GM23338 (cell line): Measurements from ENCODE around the gene MTMR3. TPM values are rescaled to one million over a fixed set of nuclear protein-coding genes. Genes with fewer than 3 reads are reported as not detected.
A peak's percentile ranks its signal among the peaks of the same experiment; 100 is the strongest.

Experiments used
- ATAC-seq: fragments of 200-7000 bp; cut with Tn5 transposase; 3 replicates; pipeline ENCODE4 v1.9.1; 2020
- DNase-seq: peaks from one replicate; pipeline ENCODE4 v3.0.0-alpha.2; 2015; ENCODE audit warnings: low spot score
- H2AFZ ChIP-seq: fragments of 200-600 bp; sonication (generic); 2 replicates; pipeline ENCODE4 v1.8.0; 2016; ENCODE audit warnings: antibody characterized with exemption, mild to moderate bottlenecking, moderate library complexity
- H3F3A ChIP-seq: fragments of 200-600 bp; sonication (generic); replicated peaks from 2 replicates; pipeline ENCODE4 v1.8.0; 2017; ENCODE audit warnings: antibody characterized with exemption, mixed run types, low read depth
- H3K27ac ChIP-seq: fragments of 200-600 bp; sonication (generic); 2 replicates; pipeline ENCODE4 v1.6.1; 2016; ENCODE audit warnings: low read depth
- H3K27me3 ChIP-seq: fragments of 200-600 bp; sonication (generic); 2 replicates; pipeline ENCODE4 v1.8.0; 2016; ENCODE audit warnings: mild to moderate bottlenecking, mixed run types, moderate library complexity; ENCODE audit not compliant: insufficient read depth
- H3K36me3 ChIP-seq: fragments of 200-600 bp; sonication (generic); 2 replicates; pipeline ENCODE4 v1.8.0; 2016; ENCODE audit warnings: mild to moderate bottlenecking; ENCODE audit not compliant: insufficient read depth
- H3K4me1 ChIP-seq: fragments of 200-600 bp; sonication (generic); 2 replicates; pipeline ENCODE4 v1.8.0; 2016; ENCODE audit warnings: mild to moderate bottlenecking, moderate library complexity; ENCODE audit not compliant: insufficient read depth
- H3K4me2 ChIP-seq: fragments of 200-600 bp; sonication (generic); 2 replicates; pipeline ENCODE4 v1.7.1; 2017; ENCODE audit warnings: mixed run types
- H3K4me3 ChIP-seq: fragments of 200-600 bp; sonication (generic); 2 replicates; pipeline ENCODE4 v1.6.1; 2016; ENCODE audit warnings: mixed run types
- H3K79me2 ChIP-seq: fragments of 200-600 bp; sonication (generic); replicated peaks from 2 replicates; pipeline ENCODE4 v1.8.0; 2017; ENCODE audit warnings: mild to moderate bottlenecking; ENCODE audit not compliant: insufficient read depth
- H3K9me2 ChIP-seq: fragments of 200-600 bp; sonication (generic); 2 replicates; pipeline ENCODE4 v1.8.0; 2017; ENCODE audit not compliant: insufficient read depth
- H4K20me1 ChIP-seq: fragments of 200-600 bp; sonication (generic); replicated peaks from 2 replicates; pipeline ENCODE4 v1.8.0; 2017; ENCODE audit warnings: mild to moderate bottlenecking; ENCODE audit not compliant: insufficient read depth
- H3K27ac Mint-ChIP-seq: 2 replicates; pipeline ENCODE4 v1.8.0; 2020; ENCODE audit warnings: inconsistent platforms, mild to moderate bottlenecking, moderate library complexity, mixed read lengths
- H3K27me3 Mint-ChIP-seq: 3 replicates; pipeline ENCODE4 v1.8.0; 2022; ENCODE audit warnings: low read depth, mild to moderate bottlenecking, moderate library complexity, mixed read lengths, inconsistent platforms; ENCODE audit not compliant: insufficient read depth, poor library complexity
- H3K36me3 Mint-ChIP-seq: 3 replicates; pipeline ENCODE4 v1.8.0; 2021; ENCODE audit warnings: low read depth, mild to moderate bottlenecking, inconsistent platforms, moderate library complexity, mixed read lengths
- H3K4me1 Mint-ChIP-seq: 3 replicates; pipeline ENCODE4 v1.8.0; 2020; ENCODE audit warnings: mild to moderate bottlenecking, inconsistent platforms, mixed read lengths
- H3K4me3 Mint-ChIP-seq: 3 replicates; pipeline ENCODE4 v1.8.0; 2021; ENCODE audit warnings: moderate library complexity, mild to moderate bottlenecking, inconsistent platforms, mixed read lengths
- H3K9me3 Mint-ChIP-seq: 3 replicates; pipeline ENCODE4 v1.8.0; 2020; ENCODE audit warnings: moderate library complexity, mild to moderate bottlenecking, inconsistent platforms, mixed read lengths
- CREB1 ChIP-seq: fragments of 250-450 bp; sonication (Bioruptor Pico); IDR thresholded peaks from 2 replicates; pipeline ENCODE4 v1.5.0; 2020; ENCODE audit warnings: low read depth, mild to moderate bottlenecking, moderate library complexity
- EZH2phosphoT487 ChIP-seq: fragments of 200-600 bp; sonication (generic); IDR thresholded peaks from one replicate; pipeline ENCODE4 v1.8.1; 2018; ENCODE audit warnings: antibody characterized with exemption; ENCODE audit not compliant: unreplicated experiment
- POLR2AphosphoS5 ChIP-seq: IDR thresholded peaks from 2 replicates; pipeline ENCODE4 v1.6.1; 2016; ENCODE audit warnings: antibody characterized with exemption, low read depth
- polyA plus RNA-seq: library from polyadenylated mRNA; unstranded; fragments of >200 nt; fragmentation: Nextera tagmentation; extraction: Ambion mirVana; gene quantifications from 2 replicates; pipeline ENCODE4 v1.2.1, GENCODE V29; 2016
- total RNA-seq: library from RNA; depleted of rRNA; stranded (reverse); fragments of >200 nt; shearing (Covaris generic); gene quantifications from 2 replicates; pipeline ENCODE4 v1.2.3, GENCODE V29; 2014
- TF ChIP-seq, protein P1 (sequence below): fragments of 250-450 bp; sonication (Bioruptor Pico); IDR thresholded peaks from 2 replicates; pipeline ENCODE4 v1.5.0; 2020; ENCODE audit warnings: mild to moderate bottlenecking, moderate library complexity
- TF ChIP-seq, protein P2 (sequence below), 2 experiments: fragments of 200-600 bp in 1 of 2; sonication (generic) in 1 of 2; conservative IDR thresholded peaks; 2 replicates each; pipeline versions ENCODE4 v1.5.1 to v1.6.1; 2016 to 2017; ENCODE audit warnings: antibody characterized with exemption in 2 of 2, low read depth in 2 of 2, mild to moderate bottlenecking in 2 of 2, moderate library complexity in 1 of 2

Gene MTMR3
- total and polyA plus RNA-seq, 2 experiments from 2014 or later: 5.2 to 27.4 TPM

DNA sequence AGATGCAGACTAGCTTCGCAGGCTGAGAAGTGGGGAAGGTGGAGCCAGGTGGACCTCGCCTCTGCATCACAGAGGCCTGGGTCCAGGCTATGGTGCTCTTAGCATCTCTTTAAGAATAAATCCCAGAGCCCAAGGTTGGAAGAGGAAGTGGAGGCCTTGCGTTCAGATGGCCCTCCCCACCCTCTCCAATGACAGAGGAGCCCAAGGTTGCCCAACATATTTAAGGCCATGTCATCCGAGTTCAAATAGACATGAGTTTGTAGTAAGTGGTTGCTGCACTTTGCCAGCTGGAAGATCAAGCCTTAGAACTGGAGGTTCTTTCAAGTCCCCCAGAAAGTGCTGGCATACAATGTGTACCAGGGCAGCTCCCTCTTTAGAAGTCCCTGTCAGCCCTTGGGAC lies 150.2 kb downstream of the MTMR3 start (continued):
- TF ChIP-seq, protein P1, sequence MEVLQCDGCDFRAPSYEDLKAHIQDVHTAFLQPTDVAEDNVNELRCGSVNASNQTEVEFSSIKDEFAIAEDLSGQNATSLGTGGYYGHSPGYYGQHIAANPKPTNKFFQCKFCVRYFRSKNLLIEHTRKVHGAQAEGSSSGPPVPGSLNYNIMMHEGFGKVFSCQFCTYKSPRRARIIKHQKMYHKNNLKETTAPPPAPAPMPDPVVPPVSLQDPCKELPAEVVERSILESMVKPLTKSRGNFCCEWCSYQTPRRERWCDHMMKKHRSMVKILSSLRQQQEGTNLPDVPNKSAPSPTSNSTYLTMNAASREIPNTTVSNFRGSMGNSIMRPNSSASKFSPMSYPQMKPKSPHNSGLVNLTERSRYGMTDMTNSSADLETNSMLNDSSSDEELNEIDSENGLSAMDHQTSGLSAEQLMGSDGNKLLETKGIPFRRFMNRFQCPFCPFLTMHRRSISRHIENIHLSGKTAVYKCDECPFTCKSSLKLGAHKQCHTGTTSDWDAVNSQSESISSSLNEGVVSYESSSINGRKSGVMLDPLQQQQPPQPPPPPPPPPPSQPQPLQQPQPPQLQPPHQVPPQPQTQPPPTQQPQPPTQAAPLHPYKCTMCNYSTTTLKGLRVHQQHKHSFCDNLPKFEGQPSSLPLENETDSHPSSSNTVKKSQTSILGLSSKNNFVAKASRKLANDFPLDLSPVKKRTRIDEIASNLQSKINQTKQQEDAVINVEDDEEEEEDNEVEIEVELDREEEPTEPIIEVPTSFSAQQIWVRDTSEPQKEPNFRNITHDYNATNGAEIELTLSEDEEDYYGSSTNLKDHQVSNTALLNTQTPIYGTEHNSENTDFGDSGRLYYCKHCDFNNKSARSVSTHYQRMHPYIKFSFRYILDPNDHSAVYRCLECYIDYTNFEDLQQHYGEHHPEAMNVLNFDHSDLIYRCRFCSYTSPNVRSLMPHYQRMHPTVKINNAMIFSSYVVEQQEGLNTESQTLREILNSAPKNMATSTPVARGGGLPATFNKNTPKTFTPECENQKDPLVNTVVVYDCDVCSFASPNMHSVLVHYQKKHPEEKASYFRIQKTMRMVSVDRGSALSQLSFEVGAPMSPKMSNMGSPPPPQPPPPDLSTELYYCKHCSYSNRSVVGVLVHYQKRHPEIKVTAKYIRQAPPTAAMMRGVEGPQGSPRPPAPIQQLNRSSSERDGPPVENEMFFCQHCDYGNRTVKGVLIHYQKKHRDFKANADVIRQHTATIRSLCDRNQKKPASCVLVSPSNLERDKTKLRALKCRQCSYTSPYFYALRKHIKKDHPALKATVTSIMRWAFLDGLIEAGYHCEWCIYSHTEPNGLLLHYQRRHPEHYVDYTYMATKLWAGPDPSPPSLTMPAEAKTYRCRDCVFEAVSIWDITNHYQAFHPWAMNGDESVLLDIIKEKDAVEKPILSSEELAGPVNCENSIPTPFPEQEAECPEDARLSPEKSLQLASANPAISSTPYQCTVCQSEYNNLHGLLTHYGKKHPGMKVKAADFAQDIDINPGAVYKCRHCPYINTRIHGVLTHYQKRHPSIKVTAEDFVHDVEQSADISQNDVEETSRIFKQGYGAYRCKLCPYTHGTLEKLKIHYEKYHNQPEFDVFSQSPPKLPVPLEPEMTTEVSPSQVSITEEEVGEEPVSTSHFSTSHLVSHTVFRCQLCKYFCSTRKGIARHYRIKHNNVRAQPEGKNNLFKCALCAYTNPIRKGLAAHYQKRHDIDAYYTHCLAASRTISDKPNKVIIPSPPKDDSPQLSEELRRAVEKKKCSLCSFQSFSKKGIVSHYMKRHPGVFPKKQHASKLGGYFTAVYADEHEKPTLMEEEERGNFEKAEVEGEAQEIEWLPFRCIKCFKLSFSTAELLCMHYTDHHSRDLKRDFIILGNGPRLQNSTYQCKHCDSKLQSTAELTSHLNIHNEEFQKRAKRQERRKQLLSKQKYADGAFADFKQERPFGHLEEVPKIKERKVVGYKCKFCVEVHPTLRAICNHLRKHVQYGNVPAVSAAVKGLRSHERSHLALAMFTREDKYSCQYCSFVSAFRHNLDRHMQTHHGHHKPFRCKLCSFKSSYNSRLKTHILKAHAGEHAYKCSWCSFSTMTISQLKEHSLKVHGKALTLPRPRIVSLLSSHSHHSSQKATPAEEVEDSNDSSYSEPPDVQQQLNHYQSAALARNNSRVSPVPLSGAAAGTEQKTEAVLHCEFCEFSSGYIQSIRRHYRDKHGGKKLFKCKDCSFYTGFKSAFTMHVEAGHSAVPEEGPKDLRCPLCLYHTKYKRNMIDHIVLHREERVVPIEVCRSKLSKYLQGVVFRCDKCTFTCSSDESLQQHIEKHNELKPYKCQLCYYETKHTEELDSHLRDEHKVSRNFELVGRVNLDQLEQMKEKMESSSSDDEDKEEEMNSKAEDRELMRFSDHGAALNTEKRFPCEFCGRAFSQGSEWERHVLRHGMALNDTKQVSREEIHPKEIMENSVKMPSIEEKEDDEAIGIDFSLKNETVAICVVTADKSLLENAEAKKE: no peak

GRCh38 chr22:30033901-30034300 lies 150.9 kb downstream of the MTMR3 start:
- peaks cover 9% of the 10 kb centered on the region; the same call in 2 of the 3 replicates for H3K4me1 Mint-ChIP-seq
- H3K79me2 ChIP-seq: no peaks in the 10 kb centered on the region
- H3K27ac ChIP-seq: no peak overlapping the region
- no peaks in the 10 kb centered on the region for H4K20me1 ChIP-seq
- peaks cover 15% of the 10 kb centered on the region for H3K27me3 Mint-ChIP-seq
- no peak overlapping the region for H3K4me2 ChIP-seq
- no peaks in the 10 kb centered on the region for H3K36me3 ChIP-seq
- H3K4me3 Mint-ChIP-seq: no peak overlapping the region
- no peak overlapping the region; the same call in 1 of the 2 replicates for H3K27ac Mint-ChIP-seq
- no peaks in the 10 kb centered on the region for H3K36me3 Mint-ChIP-seq
- H3K9me2 ChIP-seq: no peaks in the 10 kb centered on the region
- no peak overlapping the region for H2AFZ ChIP-seq
- ATAC-seq (peak; percentile 34), DNase-seq (no peak)
- H3K4me3 ChIP-seq: no peak overlapping the region
- H3K9me3 Mint-ChIP-seq: no peaks in the 10 kb centered on the region
- H3F3A ChIP-seq: no peaks in the 10 kb centered on the region
- no peaks in the 10 kb centered on the region for H3K27me3 ChIP-seq
- peaks cover 6% of the 10 kb centered on the region; the same call in 1 of the 2 replicates for H3K4me1 ChIP-seq
- TF ChIP-seq, protein P2, sequence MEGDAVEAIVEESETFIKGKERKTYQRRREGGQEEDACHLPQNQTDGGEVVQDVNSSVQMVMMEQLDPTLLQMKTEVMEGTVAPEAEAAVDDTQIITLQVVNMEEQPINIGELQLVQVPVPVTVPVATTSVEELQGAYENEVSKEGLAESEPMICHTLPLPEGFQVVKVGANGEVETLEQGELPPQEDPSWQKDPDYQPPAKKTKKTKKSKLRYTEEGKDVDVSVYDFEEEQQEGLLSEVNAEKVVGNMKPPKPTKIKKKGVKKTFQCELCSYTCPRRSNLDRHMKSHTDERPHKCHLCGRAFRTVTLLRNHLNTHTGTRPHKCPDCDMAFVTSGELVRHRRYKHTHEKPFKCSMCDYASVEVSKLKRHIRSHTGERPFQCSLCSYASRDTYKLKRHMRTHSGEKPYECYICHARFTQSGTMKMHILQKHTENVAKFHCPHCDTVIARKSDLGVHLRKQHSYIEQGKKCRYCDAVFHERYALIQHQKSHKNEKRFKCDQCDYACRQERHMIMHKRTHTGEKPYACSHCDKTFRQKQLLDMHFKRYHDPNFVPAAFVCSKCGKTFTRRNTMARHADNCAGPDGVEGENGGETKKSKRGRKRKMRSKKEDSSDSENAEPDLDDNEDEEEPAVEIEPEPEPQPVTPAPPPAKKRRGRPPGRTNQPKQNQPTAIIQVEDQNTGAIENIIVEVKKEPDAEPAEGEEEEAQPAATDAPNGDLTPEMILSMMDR (conservative IDR thresholded peaks at IDR 0.05; ENCODE audit: low read depth in 2 of 2): no peak
- no peak for TF ChIP-seq CREB1 (CRISPR knock-in tag)
- TF ChIP-seq, protein P1: no peak
- no peak for TF ChIP-seq EZH2phosphoT487
- TF ChIP-seq POLR2AphosphoS5: no peak
